GM23338 (cell line): Measurements from ENCODE around the gene STK36. TPM values are rescaled to one million over a fixed set of nuclear protein-coding genes. Genes with fewer than 3 reads are reported as not detected.

Source experiments
- ATAC-seq: fragments of 200-7000 bp; cut with Tn5 transposase; 3 replicates; pipeline ENCODE4 v1.9.1; 2020
- DNase-seq: peaks from one replicate; pipeline ENCODE4 v3.0.0-alpha.2; 2015; ENCODE audit warnings: low spot score
- H2AFZ ChIP-seq: fragments of 200-600 bp; sonication (generic); 2 replicates; pipeline ENCODE4 v1.8.0; 2016; ENCODE audit warnings: antibody characterized with exemption, mild to moderate bottlenecking, moderate library complexity
- H3F3A ChIP-seq: fragments of 200-600 bp; sonication (generic); replicated peaks from 2 replicates; pipeline ENCODE4 v1.8.0; 2017; ENCODE audit warnings: antibody characterized with exemption, mixed run types, low read depth
- H3K27ac ChIP-seq: fragments of 200-600 bp; sonication (generic); 2 replicates; pipeline ENCODE4 v1.6.1; 2016; ENCODE audit warnings: low read depth
- H3K27me3 ChIP-seq: fragments of 200-600 bp; sonication (generic); 2 replicates; pipeline ENCODE4 v1.8.0; 2016; ENCODE audit warnings: mild to moderate bottlenecking, mixed run types, moderate library complexity; ENCODE audit not compliant: insufficient read depth
- H3K36me3 ChIP-seq: fragments of 200-600 bp; sonication (generic); 2 replicates; pipeline ENCODE4 v1.8.0; 2016; ENCODE audit warnings: mild to moderate bottlenecking; ENCODE audit not compliant: insufficient read depth
- H3K4me1 ChIP-seq: fragments of 200-600 bp; sonication (generic); 2 replicates; pipeline ENCODE4 v1.8.0; 2016; ENCODE audit warnings: mild to moderate bottlenecking, moderate library complexity; ENCODE audit not compliant: insufficient read depth
- H3K4me2 ChIP-seq: fragments of 200-600 bp; sonication (generic); 2 replicates; pipeline ENCODE4 v1.7.1; 2017; ENCODE audit warnings: mixed run types
- H3K4me3 ChIP-seq: fragments of 200-600 bp; sonication (generic); 2 replicates; pipeline ENCODE4 v1.6.1; 2016; ENCODE audit warnings: mixed run types
- H3K79me2 ChIP-seq: fragments of 200-600 bp; sonication (generic); replicated peaks from 2 replicates; pipeline ENCODE4 v1.8.0; 2017; ENCODE audit warnings: mild to moderate bottlenecking; ENCODE audit not compliant: insufficient read depth
- H3K9me2 ChIP-seq: fragments of 200-600 bp; sonication (generic); 2 replicates; pipeline ENCODE4 v1.8.0; 2017; ENCODE audit not compliant: insufficient read depth
- H4K20me1 ChIP-seq: fragments of 200-600 bp; sonication (generic); replicated peaks from 2 replicates; pipeline ENCODE4 v1.8.0; 2017; ENCODE audit warnings: mild to moderate bottlenecking; ENCODE audit not compliant: insufficient read depth
- H3K27ac Mint-ChIP-seq: 2 replicates; pipeline ENCODE4 v1.8.0; 2020; ENCODE audit warnings: inconsistent platforms, mild to moderate bottlenecking, moderate library complexity, mixed read lengths
- H3K27me3 Mint-ChIP-seq: 3 replicates; pipeline ENCODE4 v1.8.0; 2022; ENCODE audit warnings: low read depth, mild to moderate bottlenecking, moderate library complexity, mixed read lengths, inconsistent platforms; ENCODE audit not compliant: insufficient read depth, poor library complexity
- H3K36me3 Mint-ChIP-seq: 3 replicates; pipeline ENCODE4 v1.8.0; 2021; ENCODE audit warnings: low read depth, mild to moderate bottlenecking, inconsistent platforms, moderate library complexity, mixed read lengths
- H3K4me1 Mint-ChIP-seq: 3 replicates; pipeline ENCODE4 v1.8.0; 2020; ENCODE audit warnings: mild to moderate bottlenecking, inconsistent platforms, mixed read lengths
- H3K4me3 Mint-ChIP-seq: 3 replicates; pipeline ENCODE4 v1.8.0; 2021; ENCODE audit warnings: moderate library complexity, mild to moderate bottlenecking, inconsistent platforms, mixed read lengths
- H3K9me3 Mint-ChIP-seq: 3 replicates; pipeline ENCODE4 v1.8.0; 2020; ENCODE audit warnings: moderate library complexity, mild to moderate bottlenecking, inconsistent platforms, mixed read lengths
- EZH2 ChIP-seq: fragments of 200-600 bp; sonication (generic); IDR thresholded peaks from one replicate; pipeline ENCODE4 v1.8.0; 2017; ENCODE audit warnings: antibody characterized with exemption, mild to moderate bottlenecking, low read depth; ENCODE audit not compliant: unreplicated experiment
- JUNB ChIP-seq: IDR thresholded peaks from one replicate; pipeline ENCODE4 v1.6.1; 2016; ENCODE audit warnings: antibody characterized with exemption; ENCODE audit not compliant: unreplicated experiment
- NANOG ChIP-seq: IDR thresholded peaks from 2 replicates; pipeline ENCODE4 v1.6.1; 2016; ENCODE audit warnings: antibody characterized with exemption, borderline replicate concordance
- STAT1 ChIP-seq: IDR thresholded peaks from one replicate; pipeline ENCODE4 v1.6.1; 2016; ENCODE audit warnings: antibody characterized with exemption; ENCODE audit not compliant: unreplicated experiment
- ZNF114 ChIP-seq: fragments of 250-450 bp; sonication (Bioruptor Pico); IDR thresholded peaks from 2 replicates; pipeline ENCODE4 v1.5.0; 2020; ENCODE audit warnings: mild to moderate bottlenecking, moderate library complexity
- ZNF331 ChIP-seq: fragments of 250-450 bp; sonication (Bioruptor Pico); IDR thresholded peaks from 2 replicates; pipeline ENCODE4 v1.5.0; 2020; ENCODE audit warnings: low read depth, mild to moderate bottlenecking, moderate library complexity
- polyA plus RNA-seq: library from polyadenylated mRNA; unstranded; fragments of >200 nt; fragmentation: Nextera tagmentation; extraction: Ambion mirVana; gene quantifications from 2 replicates; pipeline ENCODE4 v1.2.1, GENCODE V29; 2016
- total RNA-seq: library from RNA; depleted of rRNA; stranded (reverse); fragments of >200 nt; shearing (Covaris generic); gene quantifications from 2 replicates; pipeline ENCODE4 v1.2.3, GENCODE V29; 2014
- TF ChIP-seq, protein P1 (sequence below): IDR thresholded peaks from 2 replicates; pipeline ENCODE4 v1.6.1; 2016; ENCODE audit warnings: antibody characterized with exemption
- TF ChIP-seq, protein P2 (sequence below), 2 experiments: fragments of 200-600 bp in 1 of 2; sonication (generic) in 1 of 2; conservative IDR thresholded peaks; 2 replicates each; pipeline versions ENCODE4 v1.5.1 to v1.6.1; 2016 to 2017; ENCODE audit warnings: antibody characterized with exemption in 2 of 2, low read depth in 2 of 2, mild to moderate bottlenecking in 2 of 2, moderate library complexity in 1 of 2
- TF ChIP-seq, protein P3 (sequence below): IDR thresholded peaks from one replicate; pipeline ENCODE4 v1.6.1; 2018; ENCODE audit warnings: antibody characterized with exemption; ENCODE audit not compliant: unreplicated experiment

Gene STK36
- total and polyA plus RNA-seq, 2 experiments from 2014 or later: 21.2 to 26.3 TPM

DNA sequence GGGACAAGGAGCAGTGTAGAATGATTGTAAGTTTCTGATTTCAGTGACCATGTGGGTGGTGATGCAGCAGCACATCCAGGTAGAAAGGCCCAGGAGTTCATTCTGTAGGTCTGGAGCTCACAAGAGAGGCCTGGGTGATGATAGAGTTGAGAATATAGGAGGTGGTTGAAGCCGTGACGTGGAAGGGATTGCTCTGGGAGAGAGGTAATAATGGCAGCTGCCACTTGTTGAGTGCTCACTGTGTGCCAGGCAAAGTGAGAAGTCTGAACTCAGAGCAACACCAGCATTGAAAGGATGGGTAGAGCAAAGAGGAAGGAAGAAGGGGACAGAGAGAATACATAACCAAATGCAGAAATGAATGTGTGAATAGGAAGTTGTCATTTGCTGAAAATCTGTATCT is 42.0 kb downstream of the STK36 start:
- H3K4me3 Mint-ChIP-seq: no peak overlapping the region
- no peak for TF ChIP-seq EZH2
- TF ChIP-seq ZNF114 (CRISPR knock-in tag): no peak
- TF ChIP-seq, protein P1, sequence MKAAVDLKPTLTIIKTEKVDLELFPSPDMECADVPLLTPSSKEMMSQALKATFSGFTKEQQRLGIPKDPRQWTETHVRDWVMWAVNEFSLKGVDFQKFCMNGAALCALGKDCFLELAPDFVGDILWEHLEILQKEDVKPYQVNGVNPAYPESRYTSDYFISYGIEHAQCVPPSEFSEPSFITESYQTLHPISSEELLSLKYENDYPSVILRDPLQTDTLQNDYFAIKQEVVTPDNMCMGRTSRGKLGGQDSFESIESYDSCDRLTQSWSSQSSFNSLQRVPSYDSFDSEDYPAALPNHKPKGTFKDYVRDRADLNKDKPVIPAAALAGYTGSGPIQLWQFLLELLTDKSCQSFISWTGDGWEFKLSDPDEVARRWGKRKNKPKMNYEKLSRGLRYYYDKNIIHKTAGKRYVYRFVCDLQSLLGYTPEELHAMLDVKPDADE: no peak
- no peak for TF ChIP-seq STAT1
- no peak for TF ChIP-seq ZNF331 (CRISPR knock-in tag)
- no peak for TF ChIP-seq JUNB
- TF ChIP-seq, protein P2, sequence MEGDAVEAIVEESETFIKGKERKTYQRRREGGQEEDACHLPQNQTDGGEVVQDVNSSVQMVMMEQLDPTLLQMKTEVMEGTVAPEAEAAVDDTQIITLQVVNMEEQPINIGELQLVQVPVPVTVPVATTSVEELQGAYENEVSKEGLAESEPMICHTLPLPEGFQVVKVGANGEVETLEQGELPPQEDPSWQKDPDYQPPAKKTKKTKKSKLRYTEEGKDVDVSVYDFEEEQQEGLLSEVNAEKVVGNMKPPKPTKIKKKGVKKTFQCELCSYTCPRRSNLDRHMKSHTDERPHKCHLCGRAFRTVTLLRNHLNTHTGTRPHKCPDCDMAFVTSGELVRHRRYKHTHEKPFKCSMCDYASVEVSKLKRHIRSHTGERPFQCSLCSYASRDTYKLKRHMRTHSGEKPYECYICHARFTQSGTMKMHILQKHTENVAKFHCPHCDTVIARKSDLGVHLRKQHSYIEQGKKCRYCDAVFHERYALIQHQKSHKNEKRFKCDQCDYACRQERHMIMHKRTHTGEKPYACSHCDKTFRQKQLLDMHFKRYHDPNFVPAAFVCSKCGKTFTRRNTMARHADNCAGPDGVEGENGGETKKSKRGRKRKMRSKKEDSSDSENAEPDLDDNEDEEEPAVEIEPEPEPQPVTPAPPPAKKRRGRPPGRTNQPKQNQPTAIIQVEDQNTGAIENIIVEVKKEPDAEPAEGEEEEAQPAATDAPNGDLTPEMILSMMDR (conservative IDR thresholded peaks at IDR 0.05; ENCODE audit: low read depth in 2 of 2): no peak
- Histone ChIP-seq H3K9me2 (no peaks in the 10 kb centered on the region), H3K27ac (no peak overlapping the region), H3K27me3 (no peaks in the 10 kb centered on the region), H3K4me2 (no peak overlapping the region), H3F3A (no peaks in the 10 kb centered on the region; the same call in 1 of the 2 replicates), H3K4me1 (peaks cover 20% of the 10 kb centered on the region), H2AFZ (no peak overlapping the region), H4K20me1 (peaks cover 15% of the 10 kb centered on the region), H3K36me3 (no peaks in the 10 kb centered on the region), H3K4me3 (no peak overlapping the region), H3K79me2 (peaks cover 76% of the 10 kb centered on the region)
- peaks cover 6% of the 10 kb centered on the region for H3K4me1 Mint-ChIP-seq
- DNase-seq (no peak), ATAC-seq (no peak)
- peaks cover 11% of the 10 kb centered on the region for H3K27me3 Mint-ChIP-seq
- H3K9me3 Mint-ChIP-seq: no peaks in the 10 kb centered on the region
- H3K27ac Mint-ChIP-seq: no peak overlapping the region
- H3K36me3 Mint-ChIP-seq: peaks cover 13% of the 10 kb centered on the region

DNA sequence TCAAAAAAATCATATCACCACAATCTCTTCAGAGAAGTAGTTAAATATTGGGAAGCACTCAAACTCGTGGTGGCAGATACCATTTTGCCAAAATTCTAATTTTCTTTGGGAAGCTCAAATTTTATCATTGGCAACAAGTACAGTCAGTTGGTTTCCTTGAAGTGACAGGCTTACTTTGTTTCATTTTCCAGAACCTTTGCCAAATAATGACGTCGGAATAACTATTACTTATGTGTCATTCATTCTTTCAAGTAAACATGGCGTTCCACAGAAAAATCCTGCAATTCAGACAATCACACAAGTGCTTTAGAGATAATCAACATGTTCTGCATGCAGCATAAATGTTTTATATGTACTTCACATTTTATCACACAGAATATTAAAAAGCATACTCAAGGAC is 44.2 kb downstream of the STK36 start:
- Histone ChIP-seq H3K9me2 (no peaks in the 10 kb centered on the region), H2AFZ (no peak overlapping the region), H3K4me3 (no peak overlapping the region), H4K20me1 (peaks cover 20% of the 10 kb centered on the region), H3K27me3 (no peaks in the 10 kb centered on the region), H3K36me3 (no peaks in the 10 kb centered on the region), H3K4me1 (peaks cover 41% of the 10 kb centered on the region), H3K27ac (no peak overlapping the region), H3K4me2 (no peak overlapping the region), H3K79me2 (peaks cover 95% of the 10 kb centered on the region), H3F3A (peaks cover 5% of the 10 kb centered on the region; the same call in 1 of the 2 replicates)
- Mint-ChIP-seq H3K36me3 (peaks cover 19% of the 10 kb centered on the region), H3K9me3 (no peaks in the 10 kb centered on the region), H3K27me3 (peaks cover 5% of the 10 kb centered on the region), H3K4me1 (peaks cover 24% of the 10 kb centered on the region), H3K4me3 (no peak overlapping the region), H3K27ac (no peak overlapping the region)
- ATAC-seq (no peak), DNase-seq (no peak)
- TF ChIP-seq, protein P3, sequence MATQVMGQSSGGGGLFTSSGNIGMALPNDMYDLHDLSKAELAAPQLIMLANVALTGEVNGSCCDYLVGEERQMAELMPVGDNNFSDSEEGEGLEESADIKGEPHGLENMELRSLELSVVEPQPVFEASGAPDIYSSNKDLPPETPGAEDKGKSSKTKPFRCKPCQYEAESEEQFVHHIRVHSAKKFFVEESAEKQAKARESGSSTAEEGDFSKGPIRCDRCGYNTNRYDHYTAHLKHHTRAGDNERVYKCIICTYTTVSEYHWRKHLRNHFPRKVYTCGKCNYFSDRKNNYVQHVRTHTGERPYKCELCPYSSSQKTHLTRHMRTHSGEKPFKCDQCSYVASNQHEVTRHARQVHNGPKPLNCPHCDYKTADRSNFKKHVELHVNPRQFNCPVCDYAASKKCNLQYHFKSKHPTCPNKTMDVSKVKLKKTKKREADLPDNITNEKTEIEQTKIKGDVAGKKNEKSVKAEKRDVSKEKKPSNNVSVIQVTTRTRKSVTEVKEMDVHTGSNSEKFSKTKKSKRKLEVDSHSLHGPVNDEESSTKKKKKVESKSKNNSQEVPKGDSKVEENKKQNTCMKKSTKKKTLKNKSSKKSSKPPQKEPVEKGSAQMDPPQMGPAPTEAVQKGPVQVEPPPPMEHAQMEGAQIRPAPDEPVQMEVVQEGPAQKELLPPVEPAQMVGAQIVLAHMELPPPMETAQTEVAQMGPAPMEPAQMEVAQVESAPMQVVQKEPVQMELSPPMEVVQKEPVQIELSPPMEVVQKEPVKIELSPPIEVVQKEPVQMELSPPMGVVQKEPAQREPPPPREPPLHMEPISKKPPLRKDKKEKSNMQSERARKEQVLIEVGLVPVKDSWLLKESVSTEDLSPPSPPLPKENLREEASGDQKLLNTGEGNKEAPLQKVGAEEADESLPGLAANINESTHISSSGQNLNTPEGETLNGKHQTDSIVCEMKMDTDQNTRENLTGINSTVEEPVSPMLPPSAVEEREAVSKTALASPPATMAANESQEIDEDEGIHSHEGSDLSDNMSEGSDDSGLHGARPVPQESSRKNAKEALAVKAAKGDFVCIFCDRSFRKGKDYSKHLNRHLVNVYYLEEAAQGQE: no peak
- TF ChIP-seq, protein P1: no peak
- no peak for TF ChIP-seq NANOG
